Measurements from ENCODE around the gene RAG1. TPM values are rescaled to one million over a fixed set of nuclear protein-coding genes. Genes with fewer than 3 reads are reported as not detected.

Gene RAG1
- total and polyA plus RNA-seq, 2 donors (not counting 1 experiment from before 2014, with no cell fraction given), result 0.06 to 0.37 TPM

- no CpG with 5 or more reads among the region's 1 CpG for WGBS (ENCODE audit: insufficient coverage)
- ATAC-seq (ENCODE audit: low read depth) (no peak), DNase-seq (no peak)
- TF ChIP-seq, protein P1, sequence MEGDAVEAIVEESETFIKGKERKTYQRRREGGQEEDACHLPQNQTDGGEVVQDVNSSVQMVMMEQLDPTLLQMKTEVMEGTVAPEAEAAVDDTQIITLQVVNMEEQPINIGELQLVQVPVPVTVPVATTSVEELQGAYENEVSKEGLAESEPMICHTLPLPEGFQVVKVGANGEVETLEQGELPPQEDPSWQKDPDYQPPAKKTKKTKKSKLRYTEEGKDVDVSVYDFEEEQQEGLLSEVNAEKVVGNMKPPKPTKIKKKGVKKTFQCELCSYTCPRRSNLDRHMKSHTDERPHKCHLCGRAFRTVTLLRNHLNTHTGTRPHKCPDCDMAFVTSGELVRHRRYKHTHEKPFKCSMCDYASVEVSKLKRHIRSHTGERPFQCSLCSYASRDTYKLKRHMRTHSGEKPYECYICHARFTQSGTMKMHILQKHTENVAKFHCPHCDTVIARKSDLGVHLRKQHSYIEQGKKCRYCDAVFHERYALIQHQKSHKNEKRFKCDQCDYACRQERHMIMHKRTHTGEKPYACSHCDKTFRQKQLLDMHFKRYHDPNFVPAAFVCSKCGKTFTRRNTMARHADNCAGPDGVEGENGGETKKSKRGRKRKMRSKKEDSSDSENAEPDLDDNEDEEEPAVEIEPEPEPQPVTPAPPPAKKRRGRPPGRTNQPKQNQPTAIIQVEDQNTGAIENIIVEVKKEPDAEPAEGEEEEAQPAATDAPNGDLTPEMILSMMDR (IDR thresholded peaks at IDR 0.05), result no peak
- TF ChIP-seq EZH2 (IDR thresholded peaks at IDR 0.05; ENCODE audit: borderline replicate concordance, insufficient read depth, low read depth, low read length, poor library complexity, severe bottlenecking), result no peak
- H3K79me2 ChIP-seq (ENCODE audit: control insufficient read depth, insufficient read depth, low read length), result no peaks in the 10 kb centered on the region
- no peak overlapping the region for H3K9ac ChIP-seq (ENCODE audit: low read length)
- Mint-ChIP-seq H3K9me3 (ENCODE audit: insufficient read depth) (no peaks in the 10 kb centered on the region), H3K27ac (no peak overlapping the region), H3K4me1 (peaks cover 10% of the 10 kb centered on the region), H3K4me3 (no peak overlapping the region), H3K27me3 (peaks cover 54% of the 10 kb centered on the region)
- H3K4me1 ChIP-seq (ENCODE audit: control insufficient read depth in 2 of 2, insufficient read depth in 2 of 2, low read length in 2 of 2), result peaks cover 8 to 15% of the 10 kb centered on the region in 2 donors
- H3K4me3 ChIP-seq (ENCODE audit: control extremely low read depth in 1 of 5, extremely low read depth in 1 of 5, insufficient read depth in 1 of 5, low read depth in 2 of 5, low read length in 4 of 5), result no peak overlapping the region
- H3K27me3 ChIP-seq (replicated peaks in 1 of 4; ENCODE audit: control extremely low read depth in 1 of 4, control insufficient read depth in 3 of 4, insufficient read depth in 4 of 4, low read length in 3 of 4), result peaks cover 0 to 19% (median 17%) of the 10 kb centered on the region in 4 experiments
- no peak overlapping the region for H2AFZ ChIP-seq (ENCODE audit: insufficient read depth, low read depth, low read length, poor library complexity, severe bottlenecking)
- CTCF ChIA-PET, result no interaction called here
- H4K20me1 ChIP-seq (ENCODE audit: control insufficient read depth, insufficient read depth, low read length, poor library complexity, severe bottlenecking), result no peaks in the 10 kb centered on the region
- intact Hi-C loops (cut with micrococcal nuclease), result no loop called here
- POLR2A ChIA-PET, result no interaction called here
- H3K36me3 ChIP-seq (replicated peaks in 1 of 2; ENCODE audit: control extremely low read depth in 1 of 2, control insufficient read depth in 1 of 2, extremely low read depth in 1 of 2, insufficient read depth in 2 of 2, low read length in 1 of 2), result no peaks in the 10 kb centered on the region
- no peak overlapping the region for H3K27ac ChIP-seq (ENCODE audit: low read length in 2 of 2)
- H3K4me2 ChIP-seq (replicated peaks; ENCODE audit: low read depth, low read length, poor library complexity, severe bottlenecking), result no peak overlapping the region
- H3K9me3 ChIP-seq (ENCODE audit: control extremely low read depth in 1 of 3, control insufficient read depth in 2 of 3, insufficient read depth in 1 of 3, low read length in 2 of 3), result no peaks in the 10 kb centered on the region
Observed at GRCh38 chr11:36591433-36591832, 23.6 kb downstream of the RAG1 start.

DNA sequence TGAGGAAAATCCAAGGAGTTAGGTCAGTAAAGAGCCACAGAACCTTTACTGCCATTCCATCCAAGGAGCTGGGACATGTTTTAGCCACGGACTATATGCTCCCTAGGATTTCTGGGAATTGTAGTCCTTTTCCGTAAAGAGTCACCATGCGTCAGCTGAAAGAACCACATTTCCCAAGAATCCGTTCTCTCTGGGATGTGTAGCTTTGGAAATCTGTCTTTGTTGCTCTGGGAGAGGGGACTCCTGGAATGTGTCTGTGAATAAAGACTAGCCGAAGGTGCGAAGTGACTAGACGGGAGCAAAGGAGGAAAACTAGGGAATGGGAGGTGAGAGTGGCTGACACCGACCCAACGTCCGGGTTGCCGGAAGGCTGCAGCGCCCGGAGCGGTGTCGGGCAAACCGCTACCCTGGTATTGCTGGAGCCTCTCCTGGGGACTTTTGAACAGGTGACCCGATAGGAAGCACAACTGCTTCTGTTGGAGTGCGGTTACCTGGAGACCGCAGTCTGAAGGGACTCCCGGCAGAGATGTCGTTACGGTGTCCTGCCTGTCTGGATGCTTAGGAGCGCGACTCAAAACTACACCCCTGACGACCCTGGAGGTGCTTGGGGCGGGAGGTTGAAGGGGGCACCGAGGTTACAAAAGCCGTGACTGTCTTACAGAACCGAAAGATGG, 26.6 kb downstream of the RAG1 start, which contains the start of gene IFTAP:
TSS of gene IFTAP (plus strand) at position 187 of the 674 bp plus-strand sequence. CDS start 15,602 bp downstream, outside the sequence.
- intact Hi-C loops (cut with micrococcal nuclease), result no loop called here
- Histone ChIP-seq H3K4me3 (ENCODE audit: control extremely low read depth in 1 of 5, extremely low read depth in 1 of 5, insufficient read depth in 1 of 5, low read depth in 2 of 5, low read length in 4 of 5) (peak within 1 kb of the TSS; percentile 31 to 74 (median 54)), H3K79me2 (ENCODE audit: control insufficient read depth, insufficient read depth, low read length) (no peaks in the 10 kb centered on the region), H3K36me3 (replicated peaks in 1 of 2; ENCODE audit: control extremely low read depth in 1 of 2, control insufficient read depth in 1 of 2, extremely low read depth in 1 of 2, insufficient read depth in 2 of 2, low read length in 1 of 2) (no peaks in the 10 kb centered on the region), H3K4me1 (ENCODE audit: control insufficient read depth in 2 of 2, insufficient read depth in 2 of 2, low read length in 2 of 2) (peaks cover 8 to 15% of the 10 kb centered on the region in 2 donors), H3K27me3 (replicated peaks in 1 of 4; ENCODE audit: control extremely low read depth in 1 of 4, control insufficient read depth in 3 of 4, insufficient read depth in 4 of 4, low read length in 3 of 4) (peaks cover 0 to 25% (median 18%) of the 10 kb centered on the region in 4 experiments), H3K27ac (ENCODE audit: low read length in 2 of 2) (no peak within 1 kb of the TSS), H3K9me3 (ENCODE audit: control extremely low read depth in 1 of 3, control insufficient read depth in 2 of 3, insufficient read depth in 1 of 3, low read length in 2 of 3) (no peaks in the 10 kb centered on the region), H3K4me2 (replicated peaks; ENCODE audit: low read depth, low read length, poor library complexity, severe bottlenecking) (peak within 1 kb of the TSS; percentile 68), H2AFZ (ENCODE audit: insufficient read depth, low read depth, low read length, poor library complexity, severe bottlenecking) (peak within 1 kb of the TSS; percentile 70), H3K9ac (ENCODE audit: low read length) (peak within 1 kb of the TSS; percentile 48), H4K20me1 (ENCODE audit: control insufficient read depth, insufficient read depth, low read length, poor library complexity, severe bottlenecking) (no peaks in the 10 kb centered on the region)
- Mint-ChIP-seq H3K9me3 (ENCODE audit: insufficient read depth) (no peaks in the 10 kb centered on the region), H3K4me1 (peaks cover 11% of the 10 kb centered on the region), H3K27me3 (peaks cover 55% of the 10 kb centered on the region), H3K27ac (no peak within 1 kb of the TSS), H3K4me3 (peak within 1 kb of the TSS; percentile 79)
- POLR2A ChIA-PET, result no interaction called here
- peak; percentile 16 for DNase-seq
- CTCF ChIA-PET, result no interaction called here
- peak; percentile 14 for ATAC-seq (ENCODE audit: low read depth)
- TF ChIP-seq, protein P1 (IDR thresholded peaks at IDR 0.05), result no peak
- no peak for TF ChIP-seq EZH2 (IDR thresholded peaks at IDR 0.05; ENCODE audit: borderline replicate concordance, insufficient read depth, low read depth, low read length, poor library complexity, severe bottlenecking)
- WGBS (ENCODE audit: insufficient coverage), result 10% methylated on average over 23 of the region's 29 CpGs
